HG03520 (cell line): ENCODE data around the gene GPRC5C.

Experiments used
- ATAC-seq: cut with Tn5 transposase; IDR thresholded peaks from one replicate; pipeline ENCODE4 v1.9.1; 2021; ENCODE audit warnings: mild to moderate bottlenecking, moderate library complexity; ENCODE audit not compliant: unreplicated experiment

GPRC5C gene

GRCh38 chr17:74451557-74451956, 19.7 kb downstream of the GPRC5C start:
- no peak for ATAC-seq

DNA sequence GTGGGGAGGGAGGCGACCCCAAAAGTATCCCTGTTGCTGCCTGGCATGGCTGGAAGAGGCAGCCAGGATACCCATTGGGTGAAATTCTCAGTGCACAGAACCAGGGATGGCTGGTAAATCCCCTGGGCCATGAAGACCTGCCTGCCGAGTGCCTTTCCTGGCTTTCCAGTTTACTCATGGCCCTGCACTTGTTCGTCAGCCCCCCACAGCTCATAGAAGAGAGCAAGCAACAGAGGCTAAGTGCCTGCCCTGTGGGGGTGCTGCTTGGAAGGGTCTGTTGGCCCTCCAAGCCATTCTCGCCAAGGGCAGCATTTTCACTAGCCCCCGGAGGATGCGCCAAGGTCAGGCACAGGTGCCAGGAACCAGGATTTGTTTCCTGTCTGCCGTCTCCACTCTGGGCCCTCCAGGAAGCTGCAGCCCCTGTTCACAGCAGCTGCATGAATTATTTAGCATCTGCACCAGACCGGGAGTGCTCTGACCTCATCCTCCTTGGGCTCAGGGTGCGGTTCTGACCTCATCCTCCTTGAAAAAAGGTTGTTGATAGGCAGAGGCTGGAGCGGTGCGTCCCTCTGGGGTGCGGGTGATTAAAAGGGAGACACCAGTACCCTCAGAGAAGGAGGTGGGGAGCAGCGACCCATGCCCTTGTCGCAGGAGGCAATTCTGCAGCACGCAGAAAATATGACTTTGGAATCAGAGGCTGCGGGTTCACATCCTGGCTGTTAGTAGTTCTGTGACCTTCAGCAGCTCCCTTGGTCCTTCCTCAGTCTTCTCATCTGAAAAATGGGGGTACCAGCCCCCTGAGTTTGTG, 20.3 kb downstream of the GPRC5C start:
- no peak for ATAC-seq

DNA sequence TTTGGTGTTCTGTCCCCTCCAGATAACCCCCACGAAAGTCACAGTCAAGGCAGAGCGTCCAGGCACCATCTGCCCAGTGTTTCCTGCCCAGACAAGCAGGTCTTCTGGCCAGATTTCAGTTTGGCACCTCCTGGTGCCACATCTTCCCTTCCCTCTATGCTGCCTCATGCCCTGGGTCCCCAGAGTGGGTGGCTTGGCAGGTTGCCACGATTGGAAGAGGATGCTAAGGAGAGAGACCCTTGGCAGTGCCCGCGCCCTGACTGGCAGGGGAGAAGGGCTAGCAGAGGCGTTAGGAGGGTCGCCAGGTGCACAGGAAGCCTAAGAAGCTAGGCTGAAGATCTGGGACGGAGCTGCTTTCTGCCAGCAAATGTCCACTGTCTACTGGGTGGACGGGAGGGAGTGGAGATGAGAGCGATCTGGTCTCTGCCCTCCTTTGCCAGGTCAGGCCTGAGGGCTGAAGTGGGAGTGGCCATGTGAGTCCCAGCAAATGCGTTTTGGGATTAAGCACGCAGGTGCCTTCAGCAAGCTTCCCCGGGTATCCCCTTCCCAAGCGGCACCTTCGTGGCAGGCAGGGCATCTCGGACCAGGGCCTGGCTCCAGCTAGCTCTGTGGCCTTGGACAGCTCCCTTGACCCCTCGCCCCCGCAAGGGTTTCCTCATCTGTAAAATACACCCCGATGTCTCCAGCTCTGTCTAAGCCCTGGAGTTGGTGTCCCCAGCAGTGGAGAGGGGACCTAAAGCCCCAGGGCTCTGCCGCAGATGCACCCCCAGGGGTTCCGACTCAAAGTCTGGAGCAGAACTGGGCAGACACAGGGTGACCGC, 21.2 kb downstream of the GPRC5C start:
- ATAC-seq, result no peak

DNA sequence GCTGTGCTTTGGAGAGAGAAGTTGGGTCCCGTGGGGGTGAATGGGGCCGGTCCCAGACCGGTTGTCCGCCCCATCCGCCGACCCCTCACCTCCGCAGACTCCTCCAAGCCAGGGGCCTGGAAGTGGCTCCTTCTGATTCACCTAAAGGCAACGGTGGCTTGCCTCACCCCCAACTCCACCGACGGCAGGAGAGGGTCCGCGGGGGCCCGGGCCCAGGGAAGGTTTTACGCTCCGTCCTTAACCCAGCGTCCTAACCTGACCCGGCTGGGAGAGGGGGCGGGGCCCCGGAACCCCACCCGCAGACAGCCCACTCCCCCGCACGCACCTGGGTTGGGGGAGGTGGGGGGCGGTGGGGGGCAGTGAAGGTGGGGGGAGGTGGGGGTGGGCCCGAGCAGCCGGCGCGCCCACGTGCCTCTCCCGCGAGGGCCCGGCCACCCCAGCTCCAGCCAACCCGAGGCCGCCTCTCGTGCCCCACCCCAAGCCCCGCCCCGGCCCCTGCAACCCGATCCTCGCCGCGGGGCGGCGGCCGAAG, 21.8 kb downstream of the GPRC5C start:
- peak; percentile 78 for ATAC-seq

- ATAC-seq, result peak; percentile 28
Observed at GRCh38 chr17:74454197-74455024, 22.5 kb downstream of the GPRC5C start.

GRCh38 chr17:74455025-74455545, 23.2 kb downstream of the GPRC5C start:
- no peak for ATAC-seq

- ATAC-seq, result no peak
Observed at GRCh38 chr17:74455821-74456220, 23.9 kb downstream of the GPRC5C start.

- ATAC-seq, result no peak
Observed at GRCh38 chr17:74457146-74457819, 25.4 kb downstream of the GPRC5C start.

- ATAC-seq, result no peak
Observed at GRCh38 chr17:74457820-74458166, 25.9 kb downstream of the GPRC5C start.

DNA sequence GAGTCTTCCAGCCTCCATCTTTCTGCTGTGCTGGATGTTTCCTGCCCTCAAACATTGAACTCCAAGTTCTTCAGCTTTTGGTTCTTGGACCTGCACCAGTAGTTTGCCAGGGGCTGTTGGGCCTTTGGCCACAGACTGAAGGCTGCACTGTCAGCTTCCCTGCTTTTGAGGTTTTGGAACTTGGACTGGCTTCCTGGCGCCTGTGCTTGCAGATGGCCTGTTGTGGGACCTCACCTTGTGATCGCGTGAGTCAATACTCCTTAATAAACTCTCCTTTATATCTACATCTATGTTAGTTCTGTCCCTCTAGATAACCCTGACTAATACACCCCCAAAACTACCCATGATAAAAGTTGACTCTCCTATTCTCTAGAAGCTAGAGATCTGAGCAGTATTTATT, 26.9 kb downstream of the GPRC5C start:
- no peak for ATAC-seq

GRCh38 chr17:74459622-74460021, 27.7 kb downstream of the GPRC5C start:
- no peak for ATAC-seq

- no peak for ATAC-seq
Observed at GRCh38 chr17:74460241-74460640, 28.4 kb downstream of the GPRC5C start.

- ATAC-seq, result no peak
Observed at GRCh38 chr17:74460996-74461395, 29.1 kb downstream of the GPRC5C start.

- ATAC-seq, result no peak
Observed at GRCh38 chr17:74461611-74462010, 29.7 kb downstream of the GPRC5C start.

- no peak for ATAC-seq
Observed at GRCh38 chr17:74464730-74465377, 33.0 kb downstream of the GPRC5C start.

- ATAC-seq, result no peak
Observed at GRCh38 chr17:74465378-74466110, 33.7 kb downstream of the GPRC5C start.

- no peak for ATAC-seq
Observed at GRCh38 chr17:74466111-74466827, 34.4 kb downstream of the GPRC5C start, which contains the start of gene CD300A. Gene CD300A, plus strand, starts transcription at chr17:74466634. Its CDS starts 70 bp downstream, at chr17:74466704.

DNA sequence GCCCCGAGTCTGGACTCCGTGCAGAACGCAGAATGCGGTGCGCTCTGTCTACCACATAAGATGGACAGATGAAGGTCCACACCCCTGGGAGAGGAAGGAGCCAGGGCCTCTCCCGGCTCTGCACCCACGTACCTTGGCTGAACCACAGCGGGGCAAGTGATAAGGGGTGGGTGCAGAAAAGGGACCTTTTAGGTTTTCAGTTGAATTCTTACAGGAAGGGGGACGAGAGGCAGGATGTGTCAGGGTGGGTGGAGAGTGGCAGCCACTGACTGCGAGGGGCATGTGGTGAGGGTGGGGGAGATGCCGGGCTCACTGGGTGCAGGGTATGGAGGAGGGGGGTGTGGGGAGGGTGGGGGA, 34.9 kb downstream of the GPRC5C start:
- ATAC-seq, result no peak
